HCT116 (cell line): ENCODE results near the gene CD2.

Source experiments
- ELF1 ChIP-seq: IDR thresholded peaks from 2 replicates; pipeline ENCODE4 v1.6.1; 2012; ENCODE audit warnings: low read depth, borderline replicate concordance
- EZH2 ChIP-seq: fragments of 200-600 bp; sonication (generic); IDR thresholded peaks from 2 replicates; pipeline ENCODE4 v1.6.1; 2017; ENCODE audit warnings: antibody characterized with exemption, mixed run types
- EZH2phosphoT487 ChIP-seq: fragments of 200-600 bp; IDR thresholded peaks from 2 replicates; pipeline ENCODE4 v1.6.1; 2018; ENCODE audit warnings: antibody characterized with exemption, borderline replicate concordance
- POLR2A ChIP-seq: IDR thresholded peaks from 2 replicates; pipeline ENCODE4 v1.7.0; 2011; ENCODE audit warnings: borderline replicate concordance; ENCODE audit not compliant: insufficient read depth, insufficient read length; ENCODE audit errors: extremely low read depth
- POLR2AphosphoS5 ChIP-seq: IDR thresholded peaks from 2 replicates; pipeline ENCODE4 v1.6.1; 2011; ENCODE audit warnings: mild to moderate bottlenecking, low read depth, low read length, moderate library complexity
- RAD21 ChIP-seq: IDR thresholded peaks from 2 replicates; pipeline ENCODE4 v1.6.1; 2012; ENCODE audit warnings: low read depth, mild to moderate bottlenecking
- ZNF274 ChIP-seq: fragments of 200-500 bp; sonication (Bioruptor generic); IDR thresholded peaks from 2 replicates; pipeline ENCODE4 v1.6.1; 2014; ENCODE audit warnings: mild to moderate bottlenecking, low read depth, low read length, inconsistent platforms
- TF ChIP-seq, protein P1 (sequence below), 3 experiments: fragments of 200-600 bp in 1 of 3; sonication (generic) in 1 of 3; IDR thresholded peaks in 2 of 3; conservative IDR thresholded peaks in 1 of 3; 2 replicates each; pipeline ENCODE4 v1.5.1; 2012 to 2017; ENCODE audit warnings: low read depth in 2 of 3, low read length in 2 of 3, antibody characterized with exemption in 1 of 3, borderline replicate concordance in 1 of 3, control low read depth in 1 of 3, mild to moderate bottlenecking in 1 of 3, mixed read lengths in 1 of 3, mixed run types in 1 of 3, moderate library complexity in 1 of 3; ENCODE audit not compliant: insufficient read depth in 1 of 3

DNA sequence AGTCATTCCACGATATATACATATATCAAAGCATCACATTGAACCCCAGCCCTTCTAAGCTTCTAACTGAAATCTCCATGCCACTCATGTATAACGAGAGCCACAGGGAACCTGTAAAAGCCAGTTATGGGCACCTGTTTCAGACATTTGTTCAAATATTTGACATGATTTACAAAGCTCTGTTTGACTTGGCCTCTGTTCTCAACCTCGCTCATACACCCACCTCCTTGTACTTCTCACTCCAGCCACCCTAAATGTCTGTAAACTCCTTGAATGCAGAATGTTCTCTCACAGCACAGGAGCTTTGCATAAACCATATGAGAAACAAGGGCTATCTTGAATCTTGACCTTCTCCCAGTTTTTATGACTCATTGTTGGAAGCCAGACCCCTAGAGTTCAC, 36.9 kb upstream of the CD2 start:
- TF ChIP-seq, protein P1, sequence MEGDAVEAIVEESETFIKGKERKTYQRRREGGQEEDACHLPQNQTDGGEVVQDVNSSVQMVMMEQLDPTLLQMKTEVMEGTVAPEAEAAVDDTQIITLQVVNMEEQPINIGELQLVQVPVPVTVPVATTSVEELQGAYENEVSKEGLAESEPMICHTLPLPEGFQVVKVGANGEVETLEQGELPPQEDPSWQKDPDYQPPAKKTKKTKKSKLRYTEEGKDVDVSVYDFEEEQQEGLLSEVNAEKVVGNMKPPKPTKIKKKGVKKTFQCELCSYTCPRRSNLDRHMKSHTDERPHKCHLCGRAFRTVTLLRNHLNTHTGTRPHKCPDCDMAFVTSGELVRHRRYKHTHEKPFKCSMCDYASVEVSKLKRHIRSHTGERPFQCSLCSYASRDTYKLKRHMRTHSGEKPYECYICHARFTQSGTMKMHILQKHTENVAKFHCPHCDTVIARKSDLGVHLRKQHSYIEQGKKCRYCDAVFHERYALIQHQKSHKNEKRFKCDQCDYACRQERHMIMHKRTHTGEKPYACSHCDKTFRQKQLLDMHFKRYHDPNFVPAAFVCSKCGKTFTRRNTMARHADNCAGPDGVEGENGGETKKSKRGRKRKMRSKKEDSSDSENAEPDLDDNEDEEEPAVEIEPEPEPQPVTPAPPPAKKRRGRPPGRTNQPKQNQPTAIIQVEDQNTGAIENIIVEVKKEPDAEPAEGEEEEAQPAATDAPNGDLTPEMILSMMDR (IDR thresholded peaks at IDR 0.05 in 2 of 3, conservative IDR thresholded peaks at IDR 0.05 in 1 of 3; ENCODE audit: borderline replicate concordance in 1 of 3, insufficient read depth in 1 of 3, low read depth in 2 of 3, low read length in 2 of 3) = no peak
- TF ChIP-seq POLR2AphosphoS5 (no peak), RAD21 (no peak), EZH2 (no peak), EZH2phosphoT487 (no peak), POLR2A (no peak), ELF1 (no peak), ZNF274 (no peak)
